LNCAP (cell line): Measurements from ENCODE around the gene PARVG.

Experiments used
- TF ChIP-seq, protein P1 (sequence below): fragments of 450-650 bp; IDR thresholded peaks from 2 replicates; pipeline ENCODE4 v1.5.1; 2017; ENCODE audit warnings: mild to moderate bottlenecking

The PARVG gene

DNA sequence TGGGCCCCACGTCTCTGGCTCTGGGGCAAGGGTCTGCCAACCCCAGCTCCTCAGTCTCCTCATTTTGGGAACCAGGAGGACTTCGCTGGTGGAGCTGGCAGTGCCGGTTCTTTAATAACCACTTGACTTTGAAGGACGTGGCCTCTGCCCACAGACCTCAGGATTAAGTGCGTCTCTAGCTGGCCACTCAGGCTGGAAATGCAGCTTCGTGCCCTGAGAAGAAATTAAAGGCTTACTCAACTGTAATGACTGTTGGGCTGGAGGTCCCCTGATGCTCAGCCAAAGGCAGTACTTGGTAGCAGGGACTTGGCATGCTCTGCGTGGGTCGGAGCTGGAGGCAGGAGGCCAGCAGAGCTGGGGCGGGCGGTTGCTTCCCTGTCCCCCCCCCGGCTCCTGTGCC lies 16.7 kb upstream of the PARVG start:
- TF ChIP-seq, protein P1, sequence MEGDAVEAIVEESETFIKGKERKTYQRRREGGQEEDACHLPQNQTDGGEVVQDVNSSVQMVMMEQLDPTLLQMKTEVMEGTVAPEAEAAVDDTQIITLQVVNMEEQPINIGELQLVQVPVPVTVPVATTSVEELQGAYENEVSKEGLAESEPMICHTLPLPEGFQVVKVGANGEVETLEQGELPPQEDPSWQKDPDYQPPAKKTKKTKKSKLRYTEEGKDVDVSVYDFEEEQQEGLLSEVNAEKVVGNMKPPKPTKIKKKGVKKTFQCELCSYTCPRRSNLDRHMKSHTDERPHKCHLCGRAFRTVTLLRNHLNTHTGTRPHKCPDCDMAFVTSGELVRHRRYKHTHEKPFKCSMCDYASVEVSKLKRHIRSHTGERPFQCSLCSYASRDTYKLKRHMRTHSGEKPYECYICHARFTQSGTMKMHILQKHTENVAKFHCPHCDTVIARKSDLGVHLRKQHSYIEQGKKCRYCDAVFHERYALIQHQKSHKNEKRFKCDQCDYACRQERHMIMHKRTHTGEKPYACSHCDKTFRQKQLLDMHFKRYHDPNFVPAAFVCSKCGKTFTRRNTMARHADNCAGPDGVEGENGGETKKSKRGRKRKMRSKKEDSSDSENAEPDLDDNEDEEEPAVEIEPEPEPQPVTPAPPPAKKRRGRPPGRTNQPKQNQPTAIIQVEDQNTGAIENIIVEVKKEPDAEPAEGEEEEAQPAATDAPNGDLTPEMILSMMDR, result no peak

- TF ChIP-seq, protein P1, result no peak
Measured at GRCh38 chr22:44165286-44165874, 15.3 kb upstream of the PARVG start.

DNA sequence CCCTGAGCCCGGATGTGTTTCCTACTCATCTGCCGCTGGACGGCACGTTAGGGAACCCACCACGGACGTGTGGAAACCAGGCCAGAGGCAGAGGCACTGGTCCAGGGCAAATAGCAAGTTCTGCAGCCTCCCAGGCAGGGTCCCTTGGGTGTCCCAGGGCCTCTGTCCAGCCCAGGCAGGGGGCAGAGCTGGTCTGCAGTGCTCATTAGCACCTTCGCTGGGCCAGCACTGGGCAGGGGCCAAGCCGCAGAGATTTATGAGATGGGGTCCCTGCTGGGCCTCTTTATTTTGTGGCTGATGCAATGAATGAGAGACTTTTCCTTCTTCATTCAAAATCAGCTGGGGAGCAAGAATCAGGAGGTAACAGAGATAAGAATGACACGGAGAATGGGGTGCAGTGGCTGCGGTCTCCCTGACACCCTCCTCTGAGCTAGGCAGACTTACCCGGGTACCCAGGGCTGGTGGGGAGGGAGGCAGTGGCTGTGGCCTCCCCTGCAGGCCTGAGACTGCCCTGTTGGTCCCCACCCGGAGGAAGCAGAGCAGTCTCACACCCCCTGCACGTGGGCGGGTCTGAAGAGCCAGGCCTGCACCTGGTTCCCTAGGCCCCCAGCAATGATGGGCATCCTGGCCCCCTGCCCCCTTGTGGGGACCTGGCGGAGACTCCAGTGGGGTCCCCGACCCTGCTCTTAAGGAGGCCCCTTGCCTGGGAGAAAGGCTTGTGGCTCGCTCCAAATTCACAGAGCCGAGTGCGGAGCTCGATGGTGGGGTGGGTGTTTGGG lies 14.0 kb upstream of the PARVG start:
- TF ChIP-seq, protein P1, result no peak

DNA sequence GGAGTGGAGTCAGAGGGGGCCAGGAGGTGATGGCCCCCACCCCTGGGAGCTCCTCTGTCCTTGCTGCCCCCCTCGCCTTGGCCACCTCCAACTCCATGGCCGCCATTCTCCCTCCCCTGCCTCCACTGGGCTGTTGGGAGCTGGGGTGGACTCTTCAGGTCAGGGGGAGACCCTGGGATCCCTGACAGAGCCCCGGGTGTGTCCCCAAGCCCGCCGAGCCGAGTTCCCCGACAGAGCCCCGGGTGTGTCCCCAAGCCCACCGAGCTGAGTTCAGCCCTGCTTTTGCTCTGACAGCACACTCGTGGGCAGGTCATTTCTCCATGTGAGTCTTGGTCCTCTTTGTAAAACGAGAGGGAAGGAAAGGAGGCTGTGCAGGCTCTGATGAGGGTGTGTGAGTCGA lies 13.2 kb upstream of the PARVG start:
- TF ChIP-seq, protein P1, result no peak

GRCh38 chr22:44168206-44168605 lies 12.5 kb upstream of the PARVG start:
- TF ChIP-seq, protein P1, result no peak

GRCh38 chr22:44170470-44170869 lies 10.3 kb upstream of the PARVG start:
- TF ChIP-seq, protein P1, result no peak

DNA sequence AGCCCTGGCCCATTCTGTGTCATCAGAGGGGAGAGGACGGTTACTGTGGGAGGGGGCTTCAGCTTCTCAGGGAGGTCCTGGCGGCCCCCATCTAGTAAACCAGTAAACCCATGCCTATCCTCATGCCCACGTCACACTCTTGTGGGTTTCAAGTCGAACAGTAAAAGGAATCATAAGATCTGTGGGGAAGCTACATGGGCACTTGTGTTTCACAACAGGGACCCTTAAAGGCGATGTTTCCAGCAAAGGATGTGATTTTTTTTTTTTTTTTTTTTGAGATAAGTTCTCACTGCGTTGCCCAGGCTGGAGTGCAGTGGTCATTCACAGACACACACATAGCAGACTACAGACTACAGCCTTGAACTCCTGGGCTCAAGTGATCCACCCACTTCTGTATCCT lies 9.2 kb upstream of the PARVG start:
- TF ChIP-seq, protein P1, result no peak
